Measurements from ENCODE around the gene RASSF7.
"Not testable (repeated sequence)": the region's sequence is repeated elsewhere in the genome, so short reads cannot be mapped to it uniquely, and the experiment has no call there.

The RASSF7 gene, protein sequence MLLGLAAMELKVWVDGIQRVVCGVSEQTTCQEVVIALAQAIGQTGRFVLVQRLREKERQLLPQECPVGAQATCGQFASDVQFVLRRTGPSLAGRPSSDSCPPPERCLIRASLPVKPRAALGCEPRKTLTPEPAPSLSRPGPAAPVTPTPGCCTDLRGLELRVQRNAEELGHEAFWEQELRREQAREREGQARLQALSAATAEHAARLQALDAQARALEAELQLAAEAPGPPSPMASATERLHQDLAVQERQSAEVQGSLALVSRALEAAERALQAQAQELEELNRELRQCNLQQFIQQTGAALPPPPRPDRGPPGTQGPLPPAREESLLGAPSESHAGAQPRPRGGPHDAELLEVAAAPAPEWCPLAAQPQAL

DNA sequence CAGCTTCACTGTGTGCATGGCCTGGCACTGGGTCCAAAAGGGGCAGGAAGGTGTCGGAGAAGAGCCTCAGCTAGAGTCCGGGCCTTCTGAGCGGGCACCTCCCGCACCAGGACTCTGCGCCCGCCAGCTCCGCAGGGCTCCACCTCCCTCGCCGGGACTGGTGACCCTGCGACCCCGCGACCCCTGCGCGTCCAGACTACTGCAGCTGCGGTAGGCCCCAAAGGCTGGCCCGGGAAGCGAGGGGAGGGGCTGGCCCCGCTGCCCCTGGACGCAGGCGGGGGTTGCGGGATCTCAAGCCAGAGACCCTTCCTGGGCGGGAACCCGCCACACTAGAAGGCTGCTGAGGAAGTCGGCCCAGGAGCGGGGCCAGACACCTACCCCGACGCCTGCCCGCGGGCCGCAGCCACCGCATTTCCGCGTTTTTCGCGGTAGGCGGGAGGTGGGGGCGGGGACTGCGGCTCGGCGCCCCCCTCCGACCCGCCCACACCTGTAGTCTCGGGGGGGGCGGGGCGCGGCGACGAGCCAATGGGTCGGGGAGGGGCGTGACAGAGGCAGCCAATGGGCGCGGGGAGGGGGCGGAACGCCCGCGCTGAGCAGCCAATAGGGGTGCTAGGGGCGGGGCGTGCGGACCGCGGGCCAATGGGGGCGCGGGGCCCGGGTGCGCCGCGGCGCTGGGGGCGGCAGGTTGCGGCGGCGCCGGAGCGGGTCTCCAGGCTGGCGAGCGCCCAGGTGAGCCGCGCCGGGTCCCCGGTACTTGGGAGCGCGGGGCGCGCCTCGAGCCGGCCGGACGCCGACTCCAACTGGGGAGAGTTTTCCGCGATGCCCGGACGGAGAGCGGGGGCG is at the start of gene RASSF7, which contains the start of gene LMNTD2:
TSS of gene RASSF7 (plus strand) at position 666 of the 843 bp plus-strand sequence. CDS start 799 bp downstream, outside the sequence.
TSS of gene LMNTD2 (minus strand) at position 434 of the 843 bp plus-strand sequence. CDS start at position 412, 22 bp downstream.
- CTCF ChIA-PET = no interaction called here
- DNase-seq (ENCODE audit: extremely low spot score) = peak; percentile 98
- POLR2A ChIA-PET = interaction anchor here (1.9 kb wide), 1 partner anchor 15 kb away, joined by 6 read pairs; the partner anchor contains the start of gene PHRF1
- TF ChIP-seq FOXM1 (IDR thresholded peaks at IDR 0.05; ENCODE audit: borderline replicate concordance) (peak; percentile 62; the same call in 1 of the 2 replicates), LEF1 (IDR thresholded peaks at IDR 0.05; ENCODE audit: borderline replicate concordance) (no peak; the same call in 1 of the 2 replicates), ARNT (IDR thresholded peaks at IDR 0.05) (no peak)

DNA sequence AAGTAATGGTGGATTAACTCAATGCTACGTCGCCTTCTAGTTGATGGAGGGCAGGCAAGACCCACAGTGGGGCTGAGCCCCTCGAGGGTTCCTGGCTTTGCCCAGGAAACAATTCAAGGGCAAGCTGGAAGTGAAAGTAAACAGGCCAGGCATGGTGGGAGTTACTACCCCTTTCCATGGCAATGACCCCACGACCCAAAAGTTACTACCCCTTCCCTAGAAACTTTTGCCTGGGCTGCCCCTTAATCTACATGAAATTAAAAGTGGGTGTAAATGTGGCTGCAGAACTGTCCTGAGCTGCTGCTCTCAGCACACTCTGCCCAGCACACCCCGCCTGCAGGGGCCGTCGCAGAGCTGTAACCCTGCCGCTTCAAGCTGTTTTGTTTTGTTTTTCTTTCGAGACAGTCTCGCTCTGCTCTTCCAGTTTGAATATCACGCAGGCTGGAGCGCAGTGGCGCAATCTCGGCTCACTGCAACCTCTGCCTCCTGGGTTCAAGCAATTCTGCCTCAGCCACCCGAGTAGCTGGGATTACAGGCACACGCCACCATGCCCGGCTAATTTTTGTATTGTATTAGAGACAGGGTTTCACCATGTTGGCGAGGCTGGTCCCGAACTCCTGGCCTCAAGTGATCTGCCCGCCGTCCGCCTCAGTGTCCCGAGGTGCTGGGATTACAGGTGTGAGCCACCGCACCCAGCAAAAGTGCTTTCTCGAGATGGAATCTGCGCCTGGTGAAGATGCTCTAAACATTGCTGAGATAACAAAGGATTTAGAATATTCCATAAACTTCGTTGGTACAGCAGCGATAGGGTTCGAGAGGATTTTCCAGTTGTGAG is 47.8 kb upstream of the RASSF7 start:
- TF ChIP-seq CTBP1 (IDR thresholded peaks at IDR 0.05; ENCODE audit: borderline replicate concordance) = no peak
- TF ChIP-seq TARDBP (IDR thresholded peaks at IDR 0.05) = no peak
- no peak for TF ChIP-seq SP1 (IDR thresholded peaks at IDR 0.05)
- no peak for DNase-seq (ENCODE audit: extremely low spot score)
- POLR2A ChIA-PET = no interaction called here
- CTCF ChIA-PET = no interaction called here

DNA sequence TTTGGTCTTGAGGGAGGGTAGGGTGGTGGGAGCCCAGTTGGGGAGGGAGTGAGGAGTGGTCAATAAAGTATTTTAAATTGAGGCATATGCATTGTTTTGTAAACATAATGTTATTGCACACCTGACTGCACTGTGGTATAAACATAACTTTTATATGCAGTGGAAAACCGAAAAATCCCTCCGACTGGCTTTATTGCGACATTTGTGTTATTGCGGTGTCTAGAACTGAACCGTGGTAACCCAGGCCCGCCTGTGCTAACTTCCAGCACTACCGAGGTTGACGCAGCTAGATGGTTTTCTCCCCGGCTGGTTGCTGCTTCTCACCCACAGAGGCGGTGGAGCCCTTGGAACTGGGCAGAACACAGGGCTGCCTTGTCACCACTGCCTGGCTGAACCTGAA is 46.2 kb upstream of the RASSF7 start:
- no peak for DNase-seq (ENCODE audit: extremely low spot score)
- CTCF ChIA-PET = no interaction called here
- POLR2A ChIA-PET = no interaction called here
- no peak for TF ChIP-seq NFRKB (IDR thresholded peaks at IDR 0.05)
- TF ChIP-seq FOXM1 (IDR thresholded peaks at IDR 0.05; ENCODE audit: borderline replicate concordance) = no peak
- TF ChIP-seq FOXA1 (IDR thresholded peaks at IDR 0.05) = no peak
- TF ChIP-seq HDGF (IDR thresholded peaks at IDR 0.05; ENCODE audit: borderline replicate concordance) = no peak
- TF ChIP-seq SUZ12 (IDR thresholded peaks at IDR 0.05) = no peak

DNA sequence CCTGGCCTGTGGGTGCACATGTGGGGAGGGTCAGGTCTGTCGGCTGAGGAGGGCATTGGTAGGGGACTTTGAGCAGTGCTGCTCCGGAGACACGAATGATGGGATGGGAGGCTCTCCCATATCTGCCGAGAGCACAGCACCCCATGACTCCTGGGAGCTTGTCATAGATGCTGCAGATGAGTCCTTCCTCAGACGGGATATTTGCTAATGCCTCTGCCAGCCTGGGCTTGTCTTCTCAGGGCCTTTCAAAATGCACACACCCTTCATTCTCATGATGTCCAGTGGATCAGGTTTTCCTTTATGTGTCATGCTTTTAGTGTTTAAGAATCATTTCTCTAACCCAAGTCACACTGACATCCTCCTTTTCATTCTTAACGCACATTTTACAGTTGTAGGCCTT is 45.6 kb upstream of the RASSF7 start:
- POLR2A ChIA-PET = no interaction called here
- CTCF ChIA-PET = no interaction called here
- TF ChIP-seq FOXM1 (IDR thresholded peaks at IDR 0.05; ENCODE audit: borderline replicate concordance) = no peak
- TF ChIP-seq TARDBP (IDR thresholded peaks at IDR 0.05) = no peak
- TF ChIP-seq ZNF384 (IDR thresholded peaks at IDR 0.05) = no peak
- TF ChIP-seq, protein P1, sequence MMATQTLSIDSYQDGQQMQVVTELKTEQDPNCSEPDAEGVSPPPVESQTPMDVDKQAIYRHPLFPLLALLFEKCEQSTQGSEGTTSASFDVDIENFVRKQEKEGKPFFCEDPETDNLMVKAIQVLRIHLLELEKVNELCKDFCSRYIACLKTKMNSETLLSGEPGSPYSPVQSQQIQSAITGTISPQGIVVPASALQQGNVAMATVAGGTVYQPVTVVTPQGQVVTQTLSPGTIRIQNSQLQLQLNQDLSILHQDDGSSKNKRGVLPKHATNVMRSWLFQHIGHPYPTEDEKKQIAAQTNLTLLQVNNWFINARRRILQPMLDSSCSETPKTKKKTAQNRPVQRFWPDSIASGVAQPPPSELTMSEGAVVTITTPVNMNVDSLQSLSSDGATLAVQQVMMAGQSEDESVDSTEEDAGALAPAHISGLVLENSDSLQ (IDR thresholded peaks at IDR 0.05) = no peak
- no peak for TF ChIP-seq FOXA1 (IDR thresholded peaks at IDR 0.05)
- TF ChIP-seq SP1 (IDR thresholded peaks at IDR 0.05) = no peak
- no peak for TF ChIP-seq CTBP1 (IDR thresholded peaks at IDR 0.05; ENCODE audit: borderline replicate concordance)
- no peak for TF ChIP-seq ARNT (IDR thresholded peaks at IDR 0.05)
- TF ChIP-seq FOXK2 (IDR thresholded peaks at IDR 0.05) = no peak
- no peak for TF ChIP-seq SUZ12 (IDR thresholded peaks at IDR 0.05)
- no peak for TF ChIP-seq HDGF (IDR thresholded peaks at IDR 0.05; ENCODE audit: borderline replicate concordance)
- no peak for TF ChIP-seq NFRKB (IDR thresholded peaks at IDR 0.05)
- DNase-seq (ENCODE audit: extremely low spot score) = no peak

DNA sequence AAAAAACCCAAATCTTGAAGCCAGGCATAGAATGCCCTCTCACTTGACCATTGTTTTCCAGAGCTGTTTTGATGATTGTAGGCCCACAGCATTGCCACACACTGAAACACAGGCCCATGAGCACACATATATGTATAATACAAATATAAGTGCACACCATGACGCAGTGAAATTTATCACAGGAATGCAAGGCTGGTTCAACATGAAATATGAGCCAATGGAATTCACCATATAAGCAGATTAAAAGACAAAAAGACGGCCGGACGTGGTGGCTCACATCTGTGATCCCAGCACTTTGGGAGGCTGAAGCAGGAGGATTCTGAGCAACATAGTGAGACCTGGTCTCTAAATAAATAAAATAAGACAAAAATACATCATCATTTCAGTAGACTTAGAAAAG is 44.4 kb upstream of the RASSF7 start:
- no peak for DNase-seq (ENCODE audit: extremely low spot score)
- POLR2A ChIA-PET = no interaction called here
- CTCF ChIA-PET = no interaction called here
- TF ChIP-seq NFRKB (IDR thresholded peaks at IDR 0.05) (no peak), FOXA1 (IDR thresholded peaks at IDR 0.05) (no peak), ZNF384 (IDR thresholded peaks at IDR 0.05) (no peak), L3MBTL2 (conservative IDR thresholded peaks at IDR 0.05) (no peak), TARDBP (IDR thresholded peaks at IDR 0.05) (no peak), SUZ12 (IDR thresholded peaks at IDR 0.05) (no peak), ARNT (IDR thresholded peaks at IDR 0.05) (no peak), CTBP1 (IDR thresholded peaks at IDR 0.05; ENCODE audit: borderline replicate concordance) (no peak)

DNA sequence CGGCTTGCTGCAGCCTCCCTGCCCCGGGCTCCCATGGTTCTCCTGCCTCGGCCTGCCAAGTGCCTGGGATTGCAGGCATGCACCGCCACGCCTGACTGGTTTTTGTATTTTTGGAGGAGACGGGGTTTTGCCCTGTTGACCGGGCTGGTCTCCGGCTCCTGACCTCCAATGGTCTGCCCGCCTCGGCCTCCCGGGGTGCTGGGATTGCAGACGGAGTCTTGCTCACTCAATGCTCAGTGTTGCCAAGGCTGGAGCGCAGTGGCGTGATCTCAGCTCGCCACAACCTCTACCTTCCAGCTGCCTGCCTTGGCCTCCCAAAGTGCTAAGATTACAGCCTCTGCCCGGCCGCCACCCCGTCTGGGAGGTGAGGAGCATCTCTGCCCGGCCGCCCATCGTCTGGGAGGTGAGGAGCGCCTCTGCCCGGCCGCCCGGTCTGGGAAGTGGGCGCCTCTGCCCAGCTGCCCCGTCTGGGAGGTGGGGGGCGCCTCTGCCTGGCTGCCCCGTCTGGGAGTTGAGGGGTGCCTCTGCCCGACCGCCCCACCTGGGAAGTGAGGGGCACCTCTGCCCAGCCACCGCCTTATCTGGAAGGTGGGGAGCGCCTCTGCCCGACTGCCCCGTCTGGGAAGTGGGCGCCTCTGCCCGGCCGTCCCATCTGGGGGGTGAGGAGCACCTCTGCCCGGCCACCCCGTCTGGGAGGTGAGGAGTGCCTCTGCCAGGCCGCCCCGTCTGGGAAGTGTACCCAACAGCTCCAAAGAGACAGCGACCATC is 43.7 kb upstream of the RASSF7 start:
- POLR2A ChIA-PET, CTCF ChIA-PET: not testable (repeated sequence)

DNA sequence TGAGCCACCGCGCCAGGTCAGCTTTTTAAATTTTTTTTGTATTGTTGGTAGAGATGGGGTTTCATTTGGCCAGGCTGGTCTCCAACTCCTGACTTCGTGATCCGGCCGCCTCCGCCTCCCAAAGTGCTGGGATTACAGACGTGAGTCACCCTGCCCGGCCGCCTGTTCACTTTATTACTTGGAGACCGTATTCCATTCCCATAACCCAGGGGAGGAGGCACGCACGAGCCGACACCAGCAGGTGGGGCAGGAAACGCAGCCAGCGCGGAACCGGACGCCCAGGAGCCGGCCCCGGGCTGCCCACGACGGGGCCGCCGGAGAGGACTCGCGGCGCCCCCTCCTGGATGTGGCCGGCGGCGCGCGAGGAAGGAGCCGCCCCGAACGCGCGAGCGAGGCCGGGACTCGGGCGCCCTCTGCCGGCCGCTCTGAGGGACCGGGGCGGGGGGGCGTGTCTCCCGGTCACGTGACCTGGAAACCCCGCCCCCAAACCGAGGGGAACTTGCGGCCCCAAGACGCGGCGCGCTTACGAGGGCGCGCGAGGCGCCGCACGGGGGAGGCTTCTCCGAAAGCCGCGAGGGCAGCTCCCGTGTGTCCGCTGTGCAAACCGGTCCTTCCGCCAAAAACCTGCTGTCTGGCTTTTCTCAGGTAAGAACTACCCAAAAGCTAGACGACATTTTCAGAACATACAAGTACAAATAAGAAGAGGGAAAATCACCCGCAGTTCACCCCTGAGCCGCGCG is 42.1 kb upstream of the RASSF7 start:
- POLR2A ChIA-PET = interaction anchor here (1.3 kb wide), 1 partner anchor 69 kb away, joined by 5 read pairs; the partner anchor contains the start of gene PTDSS2
- TF ChIP-seq SUZ12 (IDR thresholded peaks at IDR 0.05) = no peak
- TF ChIP-seq NFRKB (IDR thresholded peaks at IDR 0.05) = no peak
- TF ChIP-seq LEF1 (IDR thresholded peaks at IDR 0.05; ENCODE audit: borderline replicate concordance) = peak; percentile 83; the same call in 1 of the 2 replicates
- TF ChIP-seq FOXA1 (IDR thresholded peaks at IDR 0.05) = no peak
- no peak for TF ChIP-seq FOXK2 (IDR thresholded peaks at IDR 0.05)
- TF ChIP-seq FOXM1 (IDR thresholded peaks at IDR 0.05; ENCODE audit: borderline replicate concordance) = peak; percentile 58; the same call in 1 of the 2 replicates
- peak; percentile 54; the same call in 1 of the 2 replicates for TF ChIP-seq ARNT (IDR thresholded peaks at IDR 0.05)
- no peak for TF ChIP-seq CTBP1 (IDR thresholded peaks at IDR 0.05; ENCODE audit: borderline replicate concordance)
- TF ChIP-seq TARDBP (IDR thresholded peaks at IDR 0.05) = no peak
- TF ChIP-seq ZNF384 (IDR thresholded peaks at IDR 0.05) = no peak
- TF ChIP-seq L3MBTL2 (conservative IDR thresholded peaks at IDR 0.05) = peak; percentile 91
- TF ChIP-seq HDGF (IDR thresholded peaks at IDR 0.05; ENCODE audit: borderline replicate concordance) = no peak
- TF ChIP-seq, protein P1 (IDR thresholded peaks at IDR 0.05) = no peak
- no peak for TF ChIP-seq SP1 (IDR thresholded peaks at IDR 0.05)
- no peak for TF ChIP-seq ELF4 (IDR thresholded peaks at IDR 0.05)
- no peak for TF ChIP-seq BHLHE40 (IDR thresholded peaks at IDR 0.05; ENCODE audit: borderline replicate concordance)
- peak; percentile 93 for DNase-seq (ENCODE audit: extremely low spot score)
- CTCF ChIA-PET = interaction anchor here (0.7 to 1.0 kb wide), 2 partner anchors 24 to 72 kb away, joined by 3 to 5 read pairs; no protein-coding TSS in a partner anchor

More for the DNA sequence above, 43.7 kb upstream of the RASSF7 start:
- DNase-seq (ENCODE audit: extremely low spot score) = not testable (repeated sequence)

All from HEK293T (cell line).